Measurements from ENCODE around the gene RTCB.

DNA sequence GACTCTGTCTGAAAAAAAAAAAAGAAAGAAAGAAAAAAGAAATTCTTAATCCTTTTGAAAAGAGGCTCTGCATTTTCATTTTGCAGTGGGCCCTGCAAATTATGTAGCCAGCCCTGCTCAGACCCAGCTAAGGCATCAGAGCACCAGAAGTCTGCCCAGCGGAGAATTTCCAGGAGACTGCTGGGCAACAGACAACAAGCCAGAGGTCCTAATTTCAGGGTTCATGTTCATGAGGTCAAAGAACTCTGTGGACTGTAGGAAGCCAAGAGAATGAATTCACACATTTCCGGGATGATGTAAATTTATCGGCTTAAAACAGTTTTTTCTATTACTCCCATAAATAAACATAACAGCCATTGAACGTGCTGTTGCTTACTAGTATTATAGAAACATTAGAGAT, 14.8 kb upstream of the RTCB start:
- TF ChIP-seq POLR2A (IDR thresholded peaks at IDR 0.05), result no peak
- TF ChIP-seq, protein P1, sequence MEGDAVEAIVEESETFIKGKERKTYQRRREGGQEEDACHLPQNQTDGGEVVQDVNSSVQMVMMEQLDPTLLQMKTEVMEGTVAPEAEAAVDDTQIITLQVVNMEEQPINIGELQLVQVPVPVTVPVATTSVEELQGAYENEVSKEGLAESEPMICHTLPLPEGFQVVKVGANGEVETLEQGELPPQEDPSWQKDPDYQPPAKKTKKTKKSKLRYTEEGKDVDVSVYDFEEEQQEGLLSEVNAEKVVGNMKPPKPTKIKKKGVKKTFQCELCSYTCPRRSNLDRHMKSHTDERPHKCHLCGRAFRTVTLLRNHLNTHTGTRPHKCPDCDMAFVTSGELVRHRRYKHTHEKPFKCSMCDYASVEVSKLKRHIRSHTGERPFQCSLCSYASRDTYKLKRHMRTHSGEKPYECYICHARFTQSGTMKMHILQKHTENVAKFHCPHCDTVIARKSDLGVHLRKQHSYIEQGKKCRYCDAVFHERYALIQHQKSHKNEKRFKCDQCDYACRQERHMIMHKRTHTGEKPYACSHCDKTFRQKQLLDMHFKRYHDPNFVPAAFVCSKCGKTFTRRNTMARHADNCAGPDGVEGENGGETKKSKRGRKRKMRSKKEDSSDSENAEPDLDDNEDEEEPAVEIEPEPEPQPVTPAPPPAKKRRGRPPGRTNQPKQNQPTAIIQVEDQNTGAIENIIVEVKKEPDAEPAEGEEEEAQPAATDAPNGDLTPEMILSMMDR (IDR thresholded peaks at IDR 0.05), result no peak
- no peak for TF ChIP-seq POLR2AphosphoS5 (IDR thresholded peaks at IDR 0.05)

Measured in prostate gland (tissue), 2 donors.